Suprapubic skin (tissue), 4 donors: ENCODE results near the gene DPP10.

Experiments used
- POLR2A ChIP-seq, 2 donors: fragments of 450-650 bp; IDR thresholded peaks; one replicate each; pipeline ENCODE4 v1.6.1; 2017; ENCODE audit warnings: antibody characterized with exemption in 2 of 2, mild to moderate bottlenecking in 2 of 2, moderate library complexity in 2 of 2
- POLR2AphosphoS5 ChIP-seq, 3 donors: sonication (generic); formaldehyde crosslinking; IDR thresholded peaks; one replicate each; pipeline ENCODE4 v1.6.1; 2017; ENCODE audit warnings: antibody characterized with exemption in 3 of 3
- TF ChIP-seq, protein P1 (sequence below), 2 donors: fragments of 200-600 bp in 1 of 2; fragments of 450-650 bp in 1 of 2; sonication (generic) in 1 of 2; IDR thresholded peaks; one replicate each; pipeline ENCODE4 v1.5.1; 2016 to 2019; ENCODE audit warnings: antibody characterized with exemption in 2 of 2, mild to moderate bottlenecking in 1 of 2, moderate library complexity in 1 of 2

DNA sequence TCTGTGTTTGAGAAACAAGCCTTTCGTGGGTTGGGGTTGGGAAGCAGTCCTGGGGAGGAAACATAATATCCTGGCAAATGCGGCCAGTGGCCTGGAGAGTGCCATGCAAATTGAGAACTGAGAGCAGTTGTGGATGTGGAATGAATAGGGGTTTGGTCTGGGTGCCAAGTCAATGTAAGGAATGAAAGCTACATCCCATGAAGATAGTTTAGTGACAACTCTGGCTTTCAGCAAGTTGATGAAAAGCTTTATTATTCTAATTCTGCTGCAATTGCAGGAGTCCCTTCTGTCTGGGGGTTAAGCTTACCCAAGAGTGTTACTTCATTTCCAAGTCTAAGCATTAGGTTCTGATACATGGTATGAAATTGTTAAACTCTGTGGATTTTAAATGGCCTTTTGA is 771.6 kb downstream of the DPP10 start:
- TF ChIP-seq, protein P1, sequence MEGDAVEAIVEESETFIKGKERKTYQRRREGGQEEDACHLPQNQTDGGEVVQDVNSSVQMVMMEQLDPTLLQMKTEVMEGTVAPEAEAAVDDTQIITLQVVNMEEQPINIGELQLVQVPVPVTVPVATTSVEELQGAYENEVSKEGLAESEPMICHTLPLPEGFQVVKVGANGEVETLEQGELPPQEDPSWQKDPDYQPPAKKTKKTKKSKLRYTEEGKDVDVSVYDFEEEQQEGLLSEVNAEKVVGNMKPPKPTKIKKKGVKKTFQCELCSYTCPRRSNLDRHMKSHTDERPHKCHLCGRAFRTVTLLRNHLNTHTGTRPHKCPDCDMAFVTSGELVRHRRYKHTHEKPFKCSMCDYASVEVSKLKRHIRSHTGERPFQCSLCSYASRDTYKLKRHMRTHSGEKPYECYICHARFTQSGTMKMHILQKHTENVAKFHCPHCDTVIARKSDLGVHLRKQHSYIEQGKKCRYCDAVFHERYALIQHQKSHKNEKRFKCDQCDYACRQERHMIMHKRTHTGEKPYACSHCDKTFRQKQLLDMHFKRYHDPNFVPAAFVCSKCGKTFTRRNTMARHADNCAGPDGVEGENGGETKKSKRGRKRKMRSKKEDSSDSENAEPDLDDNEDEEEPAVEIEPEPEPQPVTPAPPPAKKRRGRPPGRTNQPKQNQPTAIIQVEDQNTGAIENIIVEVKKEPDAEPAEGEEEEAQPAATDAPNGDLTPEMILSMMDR (IDR thresholded peaks at IDR 0.05) = no peak
- no peak for TF ChIP-seq POLR2A (IDR thresholded peaks at IDR 0.05)
- TF ChIP-seq POLR2AphosphoS5 (IDR thresholded peaks at IDR 0.05) = no peak
